CD1c-positive myeloid dendritic cell (primary cell): ENCODE measurements around the gene MMS22L.

ENCODE experiments used
- DNase-seq: peaks from one replicate; pipeline ENCODE4 v3.0.0-alpha.2; 2016; ENCODE audit errors: extremely low spot score

The MMS22L gene, protein sequence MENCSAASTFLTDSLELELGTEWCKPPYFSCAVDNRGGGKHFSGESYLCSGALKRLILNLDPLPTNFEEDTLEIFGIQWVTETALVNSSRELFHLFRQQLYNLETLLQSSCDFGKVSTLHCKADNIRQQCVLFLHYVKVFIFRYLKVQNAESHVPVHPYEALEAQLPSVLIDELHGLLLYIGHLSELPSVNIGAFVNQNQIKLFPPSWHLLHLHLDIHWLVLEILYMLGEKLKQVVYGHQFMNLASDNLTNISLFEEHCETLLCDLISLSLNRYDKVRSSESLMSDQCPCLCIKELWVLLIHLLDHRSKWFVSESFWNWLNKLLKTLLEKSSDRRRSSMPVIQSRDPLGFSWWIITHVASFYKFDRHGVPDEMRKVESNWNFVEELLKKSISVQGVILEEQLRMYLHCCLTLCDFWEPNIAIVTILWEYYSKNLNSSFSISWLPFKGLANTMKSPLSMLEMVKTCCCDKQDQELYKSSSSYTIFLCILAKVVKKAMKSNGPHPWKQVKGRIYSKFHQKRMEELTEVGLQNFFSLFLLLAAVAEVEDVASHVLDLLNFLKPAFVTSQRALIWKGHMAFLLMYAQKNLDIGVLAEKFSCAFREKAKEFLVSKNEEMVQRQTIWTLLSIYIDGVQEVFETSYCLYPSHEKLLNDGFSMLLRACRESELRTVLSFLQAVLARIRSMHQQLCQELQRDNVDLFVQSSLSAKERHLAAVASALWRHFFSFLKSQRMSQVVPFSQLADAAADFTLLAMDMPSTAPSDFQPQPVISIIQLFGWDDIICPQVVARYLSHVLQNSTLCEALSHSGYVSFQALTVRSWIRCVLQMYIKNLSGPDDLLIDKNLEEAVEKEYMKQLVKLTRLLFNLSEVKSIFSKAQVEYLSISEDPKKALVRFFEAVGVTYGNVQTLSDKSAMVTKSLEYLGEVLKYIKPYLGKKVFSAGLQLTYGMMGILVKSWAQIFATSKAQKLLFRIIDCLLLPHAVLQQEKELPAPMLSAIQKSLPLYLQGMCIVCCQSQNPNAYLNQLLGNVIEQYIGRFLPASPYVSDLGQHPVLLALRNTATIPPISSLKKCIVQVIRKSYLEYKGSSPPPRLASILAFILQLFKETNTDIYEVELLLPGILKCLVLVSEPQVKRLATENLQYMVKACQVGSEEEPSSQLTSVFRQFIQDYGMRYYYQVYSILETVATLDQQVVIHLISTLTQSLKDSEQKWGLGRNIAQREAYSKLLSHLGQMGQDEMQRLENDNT

GRCh38 chr6:97282726-97283617 is at the start of gene MMS22L:
Gene MMS22L (minus strand): TSS chr6:97283216. CDS start chr6:97282477, 739 bp downstream.
- peak; percentile 98 for DNase-seq

- DNase-seq: no peak
Observed at GRCh38 chr6:97322811-97323210, 39.8 kb upstream of the MMS22L start.

GRCh38 chr6:97322226-97322625 is 39.2 kb upstream of the MMS22L start:
- no peak for DNase-seq

GRCh38 chr6:97316978-97317377 is 34.0 kb upstream of the MMS22L start:
- no peak for DNase-seq

- no peak for DNase-seq
Observed at GRCh38 chr6:97312241-97312640, 29.2 kb upstream of the MMS22L start.

- DNase-seq: no peak
Observed at GRCh38 chr6:97306544-97307320, 23.7 kb upstream of the MMS22L start.

GRCh38 chr6:97305414-97306066 is 22.5 kb upstream of the MMS22L start:
- DNase-seq: no peak

GRCh38 chr6:97304701-97305100 is 21.7 kb upstream of the MMS22L start:
- no peak for DNase-seq

DNA sequence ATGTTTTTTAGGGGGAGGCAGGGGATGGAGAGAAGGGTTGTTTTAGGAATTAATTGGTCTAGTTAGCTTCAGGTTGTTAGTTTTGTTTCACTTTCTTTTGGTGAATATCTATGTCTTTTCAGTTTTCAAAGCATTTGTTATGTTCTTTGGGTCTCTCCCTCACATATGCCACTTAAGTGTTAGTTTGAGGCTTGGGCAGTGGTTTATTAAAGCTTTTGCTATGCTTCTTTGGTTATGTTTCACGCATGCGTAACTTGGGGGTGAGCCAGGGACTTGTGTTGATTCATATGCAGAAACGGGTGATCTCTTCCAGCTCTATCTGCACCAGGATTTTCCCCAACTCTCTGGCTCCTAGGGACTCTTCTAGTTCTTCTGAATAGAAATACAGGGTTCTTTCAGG is 11.4 kb upstream of the MMS22L start:
- DNase-seq: no peak

- DNase-seq: no peak
Observed at GRCh38 chr6:97293198-97293696, 10.2 kb upstream of the MMS22L start.

DNA sequence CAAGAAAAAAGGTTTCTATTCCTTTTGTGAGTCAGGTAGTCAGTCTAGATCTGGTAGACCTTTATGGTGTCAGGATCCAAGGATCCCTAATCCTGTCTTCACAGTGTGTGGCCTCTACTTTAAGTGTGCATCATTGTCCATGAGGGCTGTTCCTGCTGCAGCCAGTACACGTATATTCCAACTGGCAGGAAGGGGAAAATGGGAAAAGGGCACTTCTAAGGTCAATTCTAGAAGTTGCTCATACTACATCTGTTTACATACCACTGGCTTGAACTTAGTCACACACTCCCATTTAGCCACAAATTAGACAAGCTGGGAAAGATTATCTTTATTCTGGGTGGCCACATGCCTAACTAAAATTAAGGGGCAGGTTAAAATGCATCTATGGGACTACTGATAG is 9.7 kb upstream of the MMS22L start:
- DNase-seq: no peak

DNA sequence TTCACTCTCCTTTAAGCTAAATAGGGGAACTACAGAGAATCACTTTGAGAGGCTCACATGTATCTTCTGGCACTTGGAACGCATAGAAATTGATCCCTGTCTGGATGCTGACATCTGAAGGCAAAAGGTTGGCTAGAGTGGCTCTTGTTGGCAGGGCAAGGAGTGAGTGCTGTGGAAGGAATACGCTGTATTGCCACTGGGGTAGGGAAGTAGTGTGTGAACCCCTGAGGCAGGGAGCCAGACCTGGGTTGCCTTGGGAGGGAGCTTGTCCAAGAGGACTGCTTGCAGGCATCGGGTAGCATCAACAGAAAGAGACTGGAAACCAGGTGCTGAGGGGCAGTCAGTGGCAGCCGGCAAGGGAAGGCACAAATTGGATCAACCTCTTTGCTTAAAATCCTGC is 8.9 kb upstream of the MMS22L start:
- no peak for DNase-seq

- DNase-seq: no peak
Observed at GRCh38 chr6:97289332-97289731, 6.3 kb upstream of the MMS22L start.

DNA sequence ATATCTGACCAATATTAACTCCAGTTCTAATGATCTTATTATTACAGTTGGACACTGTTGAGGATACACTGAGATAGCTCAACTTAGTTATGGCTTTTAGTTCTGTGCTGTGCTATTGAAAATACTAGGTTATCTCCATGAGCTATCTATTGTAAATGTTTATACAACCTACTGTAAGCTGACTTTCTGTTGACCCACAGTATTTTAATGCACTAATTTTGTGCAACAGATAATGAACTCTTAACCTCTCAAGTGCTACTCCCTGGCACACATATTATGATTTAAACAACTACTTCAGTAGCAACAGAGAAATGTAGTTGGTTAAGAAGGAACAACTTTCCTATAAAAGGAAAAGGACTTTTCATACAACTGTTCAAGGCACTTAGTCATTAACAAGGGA is 5.2 kb upstream of the MMS22L start:
- no peak for DNase-seq

- DNase-seq: peak; percentile 7
Observed at GRCh38 chr6:97282238-97282725, 734 bp downstream of the MMS22L start.

DNA sequence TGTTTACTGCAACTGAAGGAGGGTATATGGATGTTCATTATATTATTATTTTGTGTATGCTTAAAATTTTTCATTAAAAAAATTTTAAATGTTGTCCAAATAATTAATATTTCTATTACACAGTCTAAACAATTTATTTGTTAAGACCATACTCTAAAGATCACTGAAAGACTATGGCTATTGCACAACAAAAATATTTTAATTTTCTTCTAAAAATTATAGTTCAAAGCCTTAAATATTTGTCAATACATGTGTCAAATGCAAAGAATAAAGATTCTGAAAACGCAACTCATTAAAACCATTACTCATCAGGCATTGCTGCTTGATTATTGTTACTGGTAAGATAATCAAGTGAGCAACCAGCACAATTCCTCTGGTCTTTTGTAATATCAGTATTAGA is 2.2 kb downstream of the MMS22L start:
- DNase-seq: no peak

GRCh38 chr6:97275804-97276203 is 7.2 kb downstream of the MMS22L start:
- DNase-seq: no peak

GRCh38 chr6:97269821-97270220 is 13.2 kb downstream of the MMS22L start:
- DNase-seq: no peak

DNA sequence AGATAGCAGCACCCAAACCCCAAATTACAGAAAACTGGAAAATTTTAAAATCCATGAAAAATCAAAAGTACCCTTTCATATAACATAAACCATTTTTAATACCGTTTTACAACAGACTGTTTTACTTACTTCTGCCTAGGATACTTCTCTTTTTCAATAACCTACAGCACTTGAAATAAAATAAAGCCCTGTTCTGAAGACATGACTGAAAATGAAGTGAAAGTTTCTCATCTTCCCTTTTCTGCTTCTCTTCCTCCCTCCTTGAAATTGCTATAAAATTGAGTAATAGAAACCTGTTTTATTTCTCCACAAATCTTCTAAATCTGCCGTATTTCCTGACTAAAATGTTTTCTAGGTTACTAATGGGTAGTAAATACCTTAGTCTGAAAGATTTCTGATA is 20.3 kb downstream of the MMS22L start:
- DNase-seq: peak; percentile 25
